OCI-LY7 (cell line): ENCODE measurements around the gene USP37.

Experiments
- EZH2phosphoT487 ChIP-seq: fragments of 200-600 bp; sonication (generic); IDR thresholded peaks from 2 replicates; pipeline ENCODE4 v1.6.1; 2018; ENCODE audit warnings: low read depth, borderline replicate concordance, mild to moderate bottlenecking, mixed run types, antibody characterized with exemption, low read length, moderate library complexity, mixed read lengths
- TF ChIP-seq, protein P1 (sequence below): fragments of 200-600 bp; sonication (generic); conservative IDR thresholded peaks from 2 replicates; pipeline ENCODE4 v1.5.1; 2014; ENCODE audit warnings: mild to moderate bottlenecking, antibody characterized with exemption, low read length, moderate library complexity, mixed read lengths

DNA sequence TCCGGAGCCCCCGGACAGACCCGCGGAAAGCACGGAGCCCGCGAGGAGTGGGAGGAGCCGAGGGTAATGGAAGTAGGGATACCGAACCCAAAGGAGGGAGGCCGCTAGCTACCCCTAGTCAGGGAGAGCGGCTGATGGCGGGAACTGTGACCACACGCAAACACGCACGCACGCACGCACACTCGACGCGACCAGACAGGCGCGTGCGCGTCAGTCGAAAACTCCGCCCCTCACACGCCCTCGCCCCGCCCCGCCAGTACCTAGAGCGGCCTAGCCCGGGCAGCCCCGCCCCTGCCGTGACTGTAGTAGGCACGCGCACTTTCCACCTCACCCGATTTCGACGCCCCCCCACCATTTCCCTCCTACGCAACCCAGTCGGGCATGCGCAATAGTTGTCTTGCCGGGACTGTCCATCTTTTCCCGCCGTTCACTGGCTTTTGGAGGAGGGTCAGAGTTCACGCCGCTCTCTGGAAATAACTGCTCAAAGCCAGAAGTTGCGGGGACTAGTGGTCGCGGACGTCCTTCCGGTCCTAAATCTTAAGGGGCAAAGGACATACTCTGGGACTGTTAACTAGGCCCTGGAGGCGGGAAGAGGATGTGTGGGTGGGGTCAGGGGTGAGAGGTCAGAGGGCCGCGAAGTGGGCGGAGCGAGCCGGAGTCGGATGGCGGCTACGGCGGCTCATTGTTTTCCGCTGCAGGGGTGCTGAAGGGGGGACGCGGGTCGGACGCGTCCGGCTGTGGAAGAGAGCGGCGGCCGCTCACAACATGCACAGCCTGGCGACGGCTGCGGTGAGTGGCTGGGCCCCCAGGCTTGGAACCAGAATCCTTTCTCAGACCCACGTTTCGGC, at the start of gene USP37, which contains the start of gene CNOT9:
- TF ChIP-seq, protein P1, sequence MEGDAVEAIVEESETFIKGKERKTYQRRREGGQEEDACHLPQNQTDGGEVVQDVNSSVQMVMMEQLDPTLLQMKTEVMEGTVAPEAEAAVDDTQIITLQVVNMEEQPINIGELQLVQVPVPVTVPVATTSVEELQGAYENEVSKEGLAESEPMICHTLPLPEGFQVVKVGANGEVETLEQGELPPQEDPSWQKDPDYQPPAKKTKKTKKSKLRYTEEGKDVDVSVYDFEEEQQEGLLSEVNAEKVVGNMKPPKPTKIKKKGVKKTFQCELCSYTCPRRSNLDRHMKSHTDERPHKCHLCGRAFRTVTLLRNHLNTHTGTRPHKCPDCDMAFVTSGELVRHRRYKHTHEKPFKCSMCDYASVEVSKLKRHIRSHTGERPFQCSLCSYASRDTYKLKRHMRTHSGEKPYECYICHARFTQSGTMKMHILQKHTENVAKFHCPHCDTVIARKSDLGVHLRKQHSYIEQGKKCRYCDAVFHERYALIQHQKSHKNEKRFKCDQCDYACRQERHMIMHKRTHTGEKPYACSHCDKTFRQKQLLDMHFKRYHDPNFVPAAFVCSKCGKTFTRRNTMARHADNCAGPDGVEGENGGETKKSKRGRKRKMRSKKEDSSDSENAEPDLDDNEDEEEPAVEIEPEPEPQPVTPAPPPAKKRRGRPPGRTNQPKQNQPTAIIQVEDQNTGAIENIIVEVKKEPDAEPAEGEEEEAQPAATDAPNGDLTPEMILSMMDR: no peak
- TF ChIP-seq EZH2phosphoT487: no peak
